Measurements from ENCODE around the gene PPARG.

GRCh38 chr3:12299026-12299425 lies 10.2 kb downstream of the PPARG start:
- TF ChIP-seq, protein P1, sequence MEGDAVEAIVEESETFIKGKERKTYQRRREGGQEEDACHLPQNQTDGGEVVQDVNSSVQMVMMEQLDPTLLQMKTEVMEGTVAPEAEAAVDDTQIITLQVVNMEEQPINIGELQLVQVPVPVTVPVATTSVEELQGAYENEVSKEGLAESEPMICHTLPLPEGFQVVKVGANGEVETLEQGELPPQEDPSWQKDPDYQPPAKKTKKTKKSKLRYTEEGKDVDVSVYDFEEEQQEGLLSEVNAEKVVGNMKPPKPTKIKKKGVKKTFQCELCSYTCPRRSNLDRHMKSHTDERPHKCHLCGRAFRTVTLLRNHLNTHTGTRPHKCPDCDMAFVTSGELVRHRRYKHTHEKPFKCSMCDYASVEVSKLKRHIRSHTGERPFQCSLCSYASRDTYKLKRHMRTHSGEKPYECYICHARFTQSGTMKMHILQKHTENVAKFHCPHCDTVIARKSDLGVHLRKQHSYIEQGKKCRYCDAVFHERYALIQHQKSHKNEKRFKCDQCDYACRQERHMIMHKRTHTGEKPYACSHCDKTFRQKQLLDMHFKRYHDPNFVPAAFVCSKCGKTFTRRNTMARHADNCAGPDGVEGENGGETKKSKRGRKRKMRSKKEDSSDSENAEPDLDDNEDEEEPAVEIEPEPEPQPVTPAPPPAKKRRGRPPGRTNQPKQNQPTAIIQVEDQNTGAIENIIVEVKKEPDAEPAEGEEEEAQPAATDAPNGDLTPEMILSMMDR (conservative IDR thresholded peaks at IDR 0.05) = no peak
- no peak for TF ChIP-seq EZH2 (IDR thresholded peaks at IDR 0.05; ENCODE audit: low read depth)
